Measurements from ENCODE around the gene TBXA2R.

Gene TBXA2R

DNA sequence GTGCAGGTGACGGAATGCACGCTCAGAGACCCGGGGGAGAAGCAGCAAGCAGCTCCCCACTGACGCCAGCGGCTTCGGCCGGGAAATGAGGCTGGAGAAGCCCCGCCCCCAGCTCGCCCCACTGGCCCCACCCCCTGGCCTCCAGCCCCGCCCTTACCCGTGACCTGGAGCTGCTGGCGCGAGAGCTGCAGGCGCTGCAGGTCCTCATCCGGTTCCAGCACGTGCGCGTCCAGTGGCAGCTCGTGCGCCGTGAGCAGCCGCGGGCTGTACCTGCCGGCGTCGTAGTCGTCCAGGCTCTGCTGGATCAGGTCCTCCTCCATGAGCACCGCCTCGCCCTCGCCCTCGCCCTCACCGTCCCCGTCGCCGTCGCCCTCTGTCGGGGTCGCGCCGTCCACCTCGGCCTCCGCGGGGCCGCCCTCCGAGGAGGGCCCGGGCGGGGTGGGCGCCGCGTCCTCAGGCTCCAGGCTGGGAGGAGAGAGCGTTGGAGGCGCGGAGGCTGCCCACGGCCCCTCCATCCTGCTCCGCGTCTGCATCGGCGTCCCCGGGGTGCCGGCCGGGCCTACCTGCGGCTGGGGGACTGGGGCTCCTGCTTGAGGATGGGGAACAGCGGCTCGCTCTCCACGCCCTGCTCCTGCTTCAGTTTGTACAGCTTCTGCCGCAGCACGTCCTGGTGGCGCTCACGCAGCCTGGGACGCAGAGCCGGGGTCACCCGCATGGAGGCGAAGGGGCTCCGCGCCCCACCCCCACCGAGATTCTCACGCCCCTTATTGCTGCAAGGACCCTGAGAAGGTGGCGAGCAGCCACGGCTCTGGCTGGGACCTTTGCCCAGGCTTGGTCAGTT lies 6.4 kb upstream of the TBXA2R start:
- no peaks in the 10 kb centered on the region for H3K27me3 ChIP-seq (ENCODE audit: low read length)
- H3K4me3 ChIP-seq (ENCODE audit: insufficient read depth, low read length, poor library complexity, severe bottlenecking): no peak overlapping the region
- H3K9me2 ChIP-seq (replicated peaks; ENCODE audit: insufficient read depth, low read length): no peaks in the 10 kb centered on the region
- no peaks in the 10 kb centered on the region for H3K9me3 ChIP-seq (ENCODE audit: insufficient read depth, low read length)
- H3K79me2 ChIP-seq (ENCODE audit: insufficient read depth, low read length): no peaks in the 10 kb centered on the region
- no peaks in the 10 kb centered on the region for H4K20me1 ChIP-seq (ENCODE audit: low read depth, low read length)
- no peak overlapping the region for H3K27ac ChIP-seq (ENCODE audit: low read depth, low read length)
- H3K36me3 ChIP-seq (ENCODE audit: low read length): no peaks in the 10 kb centered on the region
- no peak overlapping the region for H2AFZ ChIP-seq (ENCODE audit: low read depth, low read length, severe bottlenecking)
- TF ChIP-seq EZH2phosphoT487 (conservative IDR thresholded peaks at IDR 0.05; ENCODE audit: low read length): no peak
- TF ChIP-seq, protein P1, sequence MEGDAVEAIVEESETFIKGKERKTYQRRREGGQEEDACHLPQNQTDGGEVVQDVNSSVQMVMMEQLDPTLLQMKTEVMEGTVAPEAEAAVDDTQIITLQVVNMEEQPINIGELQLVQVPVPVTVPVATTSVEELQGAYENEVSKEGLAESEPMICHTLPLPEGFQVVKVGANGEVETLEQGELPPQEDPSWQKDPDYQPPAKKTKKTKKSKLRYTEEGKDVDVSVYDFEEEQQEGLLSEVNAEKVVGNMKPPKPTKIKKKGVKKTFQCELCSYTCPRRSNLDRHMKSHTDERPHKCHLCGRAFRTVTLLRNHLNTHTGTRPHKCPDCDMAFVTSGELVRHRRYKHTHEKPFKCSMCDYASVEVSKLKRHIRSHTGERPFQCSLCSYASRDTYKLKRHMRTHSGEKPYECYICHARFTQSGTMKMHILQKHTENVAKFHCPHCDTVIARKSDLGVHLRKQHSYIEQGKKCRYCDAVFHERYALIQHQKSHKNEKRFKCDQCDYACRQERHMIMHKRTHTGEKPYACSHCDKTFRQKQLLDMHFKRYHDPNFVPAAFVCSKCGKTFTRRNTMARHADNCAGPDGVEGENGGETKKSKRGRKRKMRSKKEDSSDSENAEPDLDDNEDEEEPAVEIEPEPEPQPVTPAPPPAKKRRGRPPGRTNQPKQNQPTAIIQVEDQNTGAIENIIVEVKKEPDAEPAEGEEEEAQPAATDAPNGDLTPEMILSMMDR (IDR thresholded peaks at IDR 0.05; ENCODE audit: insufficient read depth, low read length, poor library complexity, severe bottlenecking): no peak
- no peaks in the 10 kb centered on the region for H3F3A ChIP-seq (ENCODE audit: insufficient read depth)
- H3K4me2 ChIP-seq (ENCODE audit: low read depth, low read length, poor library complexity, severe bottlenecking): no peak overlapping the region
- no peak overlapping the region for H3K9ac ChIP-seq (ENCODE audit: low read length)

DNA sequence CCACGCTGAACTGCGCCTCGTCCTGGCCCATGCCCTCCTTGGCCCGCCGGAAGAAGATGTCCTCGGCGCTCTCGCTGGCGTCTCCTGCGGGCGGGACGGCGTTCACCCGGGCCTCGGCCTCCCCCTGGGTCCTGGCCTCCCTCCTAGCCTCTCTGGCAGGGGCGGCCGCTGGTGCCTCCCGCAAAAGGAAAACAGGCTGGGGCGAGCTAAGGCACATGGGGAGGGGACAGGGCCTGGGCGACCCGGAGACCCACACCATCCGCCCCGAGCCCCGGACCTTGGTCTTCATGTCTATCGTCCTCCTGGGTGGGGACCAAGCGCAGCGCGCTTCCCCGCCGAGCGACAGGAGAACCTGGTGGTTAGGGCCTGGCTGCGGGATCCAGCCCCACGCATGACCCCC lies 5.7 kb upstream of the TBXA2R start:
- Histone ChIP-seq H3K27me3 (ENCODE audit: low read length) (no peaks in the 10 kb centered on the region), H3K9ac (ENCODE audit: low read length) (no peak overlapping the region), H3K9me3 (ENCODE audit: insufficient read depth, low read length) (no peaks in the 10 kb centered on the region), H3K4me2 (ENCODE audit: low read depth, low read length, poor library complexity, severe bottlenecking) (no peak overlapping the region), H3K36me3 (ENCODE audit: low read length) (no peaks in the 10 kb centered on the region), H3K27ac (ENCODE audit: low read depth, low read length) (no peak overlapping the region), H3F3A (ENCODE audit: insufficient read depth) (no peaks in the 10 kb centered on the region), H3K9me2 (replicated peaks; ENCODE audit: insufficient read depth, low read length) (no peaks in the 10 kb centered on the region), H2AFZ (ENCODE audit: low read depth, low read length, severe bottlenecking) (no peak overlapping the region), H3K79me2 (ENCODE audit: insufficient read depth, low read length) (no peaks in the 10 kb centered on the region), H3K4me3 (ENCODE audit: insufficient read depth, low read length, poor library complexity, severe bottlenecking) (no peak overlapping the region), H4K20me1 (ENCODE audit: low read depth, low read length) (no peaks in the 10 kb centered on the region)
- TF ChIP-seq, protein P1 (IDR thresholded peaks at IDR 0.05; ENCODE audit: insufficient read depth, low read length, poor library complexity, severe bottlenecking): no peak
- no peak for TF ChIP-seq EZH2phosphoT487 (conservative IDR thresholded peaks at IDR 0.05; ENCODE audit: low read length)

DNA sequence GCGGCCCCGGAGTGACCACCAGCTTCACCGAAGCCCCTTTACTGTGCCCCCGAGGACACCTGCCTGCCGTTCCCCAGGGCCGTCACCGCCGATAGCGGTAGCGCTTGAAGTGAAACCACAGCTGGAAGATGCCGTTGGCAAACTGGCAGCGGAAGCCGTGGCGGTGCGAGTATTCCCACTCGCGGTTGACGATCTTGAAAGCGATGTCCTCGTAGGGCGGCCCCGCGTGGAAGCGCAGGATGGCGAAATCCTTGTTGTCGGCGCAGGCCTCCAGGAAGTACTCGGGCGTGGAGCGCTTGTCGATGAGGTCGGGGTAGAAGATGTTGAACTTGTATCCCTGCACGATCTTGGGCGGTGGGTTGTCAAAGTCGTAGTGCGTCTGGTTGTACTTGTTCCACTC lies 5.2 kb upstream of the TBXA2R start:
- Histone ChIP-seq H3K4me3 (ENCODE audit: insufficient read depth, low read length, poor library complexity, severe bottlenecking) (no peak overlapping the region), H3F3A (ENCODE audit: insufficient read depth) (no peaks in the 10 kb centered on the region), H4K20me1 (ENCODE audit: low read depth, low read length) (no peaks in the 10 kb centered on the region), H2AFZ (ENCODE audit: low read depth, low read length, severe bottlenecking) (no peak overlapping the region), H3K9ac (ENCODE audit: low read length) (no peak overlapping the region), H3K9me2 (replicated peaks; ENCODE audit: insufficient read depth, low read length) (no peaks in the 10 kb centered on the region), H3K4me2 (ENCODE audit: low read depth, low read length, poor library complexity, severe bottlenecking) (no peak overlapping the region), H3K27ac (ENCODE audit: low read depth, low read length) (no peak overlapping the region), H3K9me3 (ENCODE audit: insufficient read depth, low read length) (no peaks in the 10 kb centered on the region), H3K27me3 (ENCODE audit: low read length) (no peaks in the 10 kb centered on the region), H3K79me2 (ENCODE audit: insufficient read depth, low read length) (no peaks in the 10 kb centered on the region), H3K36me3 (ENCODE audit: low read length) (no peaks in the 10 kb centered on the region)
- no peak for TF ChIP-seq EZH2phosphoT487 (conservative IDR thresholded peaks at IDR 0.05; ENCODE audit: low read length)
- TF ChIP-seq, protein P1 (IDR thresholded peaks at IDR 0.05; ENCODE audit: insufficient read depth, low read length, poor library complexity, severe bottlenecking): no peak

Data from SU-DHL-6 (cell line).